D341Med (cell line): ENCODE measurements around the gene SLC25A33.

ENCODE experiments used
- DNase-seq: peaks from one replicate; pipeline ENCODE4 v3.0.0; 2012; ENCODE audit warnings: low spot score

Gene SLC25A33

GRCh38 chr1:9589144-9589718, 50.0 kb downstream of the SLC25A33 start:
- DNase-seq, result no peak

GRCh38 chr1:9589719-9590157, 50.5 kb downstream of the SLC25A33 start:
- DNase-seq, result no peak

- DNase-seq, result no peak
Observed at GRCh38 chr1:9590201-9590600, 50.9 kb downstream of the SLC25A33 start.

GRCh38 chr1:9590945-9591668, 51.8 kb downstream of the SLC25A33 start:
- DNase-seq, result no peak

- DNase-seq, result peak; percentile 63
Observed at GRCh38 chr1:9591669-9592509, 52.6 kb downstream of the SLC25A33 start.

- no peak for DNase-seq
Observed at GRCh38 chr1:9592510-9593075, 53.3 kb downstream of the SLC25A33 start.

- DNase-seq, result no peak
Observed at GRCh38 chr1:9593147-9593491, 53.9 kb downstream of the SLC25A33 start.

- peak; percentile 89 for DNase-seq
Observed at GRCh38 chr1:9593492-9594465, 54.5 kb downstream of the SLC25A33 start.

- DNase-seq, result no peak
Observed at GRCh38 chr1:9594471-9595155, 55.3 kb downstream of the SLC25A33 start.

GRCh38 chr1:9595156-9595967, 56.1 kb downstream of the SLC25A33 start:
- peak; percentile 46 for DNase-seq

- DNase-seq, result no peak
Observed at GRCh38 chr1:9595968-9596340, 56.7 kb downstream of the SLC25A33 start.

- DNase-seq, result peak; percentile 35
Observed at GRCh38 chr1:9596415-9597123, 57.3 kb downstream of the SLC25A33 start.

- no peak for DNase-seq
Observed at GRCh38 chr1:9597361-9598315, 58.4 kb downstream of the SLC25A33 start.

- peak; percentile 16 for DNase-seq
Observed at GRCh38 chr1:9598316-9598700, 59.0 kb downstream of the SLC25A33 start.

GRCh38 chr1:9599741-9600140, 60.5 kb downstream of the SLC25A33 start:
- peak; percentile 10 for DNase-seq

- no peak for DNase-seq
Observed at GRCh38 chr1:9600861-9601834, 61.9 kb downstream of the SLC25A33 start.
